ENCODE data around the gene FSTL3. TPM values are rescaled to one million over a fixed set of nuclear protein-coding genes. Genes with fewer than 3 reads are reported as not detected.
A peak's percentile ranks its signal among the peaks of the same experiment; 100 is the strongest.

The FSTL3 gene
- polyA plus RNA-seq, 4 donors, result 4.0 to 31.9 (median 17.7) TPM

DNA sequence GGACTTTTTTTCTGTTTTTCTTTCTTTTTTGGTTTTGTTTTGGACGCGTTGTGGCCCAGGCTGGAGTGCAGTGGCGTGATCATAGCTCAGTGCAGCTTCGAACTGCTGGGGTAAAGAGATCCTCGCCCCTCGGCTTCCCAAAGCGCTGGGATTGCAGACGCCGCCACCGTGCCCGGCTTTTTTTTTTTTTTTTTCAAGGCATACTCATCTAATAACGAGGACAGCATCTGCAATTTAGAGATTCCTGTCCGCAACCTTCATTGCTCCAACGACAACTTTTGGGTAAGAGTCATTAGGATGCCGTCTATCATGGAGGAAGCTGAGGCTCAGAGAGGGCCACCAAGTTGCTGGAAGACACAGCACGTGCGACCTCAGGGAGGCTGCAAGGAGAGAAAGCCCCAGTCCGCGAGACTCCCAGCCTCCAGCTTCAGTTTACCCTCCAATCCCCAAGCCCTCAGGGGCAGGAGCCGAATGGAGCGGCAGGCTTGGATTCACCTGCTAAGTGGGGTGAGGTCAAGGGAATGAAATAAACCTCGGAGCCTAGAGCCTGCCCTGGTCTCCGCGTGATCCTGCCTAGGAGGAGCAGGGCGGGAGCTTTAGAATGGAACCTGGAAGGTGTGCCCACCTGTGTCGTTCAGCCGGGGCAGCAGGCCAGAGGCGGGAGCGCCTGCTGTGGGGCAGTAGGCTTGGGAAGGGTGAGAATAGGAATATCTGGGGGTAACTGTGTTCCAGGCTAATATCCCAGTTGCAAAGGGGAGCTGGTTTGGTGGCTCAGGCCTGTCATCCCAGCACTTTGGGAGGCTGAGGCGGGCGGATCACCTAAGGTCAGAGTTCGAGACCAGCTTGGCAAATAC, 42.2 kb upstream of the FSTL3 start:
- DNase-seq, result no peak
- peaks cover 0 to 17% (median 10%) of the 10 kb centered on the region in 3 donors for H3K4me1 ChIP-seq (ENCODE audit: control insufficient read depth in 3 of 3, insufficient read depth in 2 of 3, low read depth in 1 of 3, low read length in 2 of 3)
- peaks cover 0 to 29% (median 1%) of the 10 kb centered on the region in 3 donors for H3K36me3 ChIP-seq (ENCODE audit: control insufficient read depth in 3 of 3, insufficient read depth in 2 of 3, low read depth in 1 of 3, low read length in 3 of 3)
- no peak for FAIRE-seq
- H3K4me3 ChIP-seq (ENCODE audit: low read depth in 1 of 3, low read length in 3 of 3), result peak overlapping the region; percentile 27 to 93 (median 40)
- WGBS, 3 donors, result 20 to 25% (median 24%) methylated on average over 31 to 32 of the region's 32 CpGs
- H3K9me3 ChIP-seq (ENCODE audit: control insufficient read depth in 2 of 2, insufficient read depth in 1 of 2, low read depth in 1 of 2, low read length in 1 of 2), result no peaks in the 10 kb centered on the region
- peaks cover 0 to 8% (median 0%) of the 10 kb centered on the region in 3 donors for H3K27me3 ChIP-seq (ENCODE audit: control insufficient read depth in 3 of 3, insufficient read depth in 3 of 3, low read length in 3 of 3)
- peak overlapping the region in 2 of 3 donors; percentile 18 to 47 for H3K27ac ChIP-seq (ENCODE audit: low read depth in 1 of 3, low read length in 2 of 3)

DNA sequence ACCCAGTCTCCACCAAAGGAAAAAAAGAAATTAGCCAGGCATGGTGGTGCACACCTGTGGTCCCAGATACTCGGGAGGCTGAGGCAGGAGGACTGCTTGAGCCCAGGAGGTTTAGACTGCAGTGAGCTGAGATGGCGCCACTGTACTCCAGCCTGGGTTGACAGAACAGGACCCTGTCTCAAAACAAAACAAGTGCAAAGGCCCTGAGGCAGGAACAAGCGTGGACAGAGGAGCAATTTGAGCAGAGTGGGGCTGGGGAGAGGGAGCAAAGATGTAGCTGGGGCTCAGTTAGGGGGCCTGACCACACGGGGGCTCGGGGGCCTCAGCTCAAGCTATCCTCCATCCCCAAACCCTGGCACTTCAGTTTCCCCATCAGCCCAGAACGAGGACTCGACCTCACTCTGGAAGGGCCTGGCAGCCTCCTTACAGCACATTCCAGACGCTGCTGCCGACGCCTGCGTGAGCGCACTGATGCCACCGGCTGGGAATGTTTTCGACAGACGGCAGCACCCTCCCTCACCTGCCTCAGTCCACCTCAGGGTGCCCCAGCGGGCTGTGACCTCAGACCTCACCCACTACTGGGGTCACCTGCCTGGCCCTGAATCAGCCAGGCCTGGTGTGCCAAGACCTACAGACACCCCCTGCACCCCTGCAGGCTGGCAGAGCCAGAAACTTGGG, 41.1 kb upstream of the FSTL3 start:
- Histone ChIP-seq H3K9me3 (ENCODE audit: control insufficient read depth in 2 of 2, insufficient read depth in 1 of 2, low read depth in 1 of 2, low read length in 1 of 2) (no peaks in the 10 kb centered on the region), H3K4me3 (ENCODE audit: low read depth in 1 of 3, low read length in 3 of 3) (no peak overlapping the region), H3K36me3 (ENCODE audit: control insufficient read depth in 3 of 3, insufficient read depth in 2 of 3, low read depth in 1 of 3, low read length in 3 of 3) (peaks cover 0 to 18% (median 0%) of the 10 kb centered on the region in 3 donors), H3K27me3 (ENCODE audit: control insufficient read depth in 3 of 3, insufficient read depth in 3 of 3, low read length in 3 of 3) (peaks cover 0 to 12% (median 0%) of the 10 kb centered on the region in 3 donors), H3K4me1 (ENCODE audit: control insufficient read depth in 3 of 3, insufficient read depth in 2 of 3, low read depth in 1 of 3, low read length in 2 of 3) (peaks cover 1 to 21% (median 14%) of the 10 kb centered on the region in 3 donors), H3K27ac (ENCODE audit: low read depth in 1 of 3, low read length in 2 of 3) (no peak overlapping the region)
- DNase-seq (no peak), FAIRE-seq (no peak)
- WGBS, 3 donors, result 87 to 95% (median 88%) methylated on average over 15 to 16 of the region's 16 CpGs

DNA sequence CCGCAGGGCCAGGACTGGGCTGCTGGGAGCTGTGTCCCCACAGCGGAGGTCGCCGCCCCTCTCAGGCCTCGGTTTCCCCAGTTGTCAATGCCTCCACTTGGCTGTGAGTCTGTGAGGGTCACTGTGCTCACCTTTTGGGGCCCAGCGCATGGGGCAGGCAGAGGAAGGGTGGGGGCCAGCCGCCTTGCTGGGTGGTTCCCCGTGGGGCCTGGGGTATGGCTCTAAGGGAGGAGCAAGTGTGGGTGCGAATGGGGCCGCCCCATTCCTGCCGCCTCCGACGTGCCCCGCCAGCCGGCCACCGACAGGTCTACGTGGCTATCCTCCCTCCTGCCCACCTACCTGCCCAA, 37.3 kb upstream of the FSTL3 start:
- DNase-seq, result no peak
- Histone ChIP-seq H3K36me3 (ENCODE audit: control insufficient read depth in 3 of 3, insufficient read depth in 2 of 3, low read depth in 1 of 3, low read length in 3 of 3) (peaks cover 0 to 7% (median 0%) of the 10 kb centered on the region in 3 donors), H3K4me1 (ENCODE audit: control insufficient read depth in 3 of 3, insufficient read depth in 2 of 3, low read depth in 1 of 3, low read length in 2 of 3) (peaks cover 1 to 12% (median 6%) of the 10 kb centered on the region in 3 donors), H3K9me3 (ENCODE audit: control insufficient read depth in 2 of 2, insufficient read depth in 1 of 2, low read depth in 1 of 2, low read length in 1 of 2) (no peaks in the 10 kb centered on the region), H3K27me3 (ENCODE audit: control insufficient read depth in 3 of 3, insufficient read depth in 3 of 3, low read length in 3 of 3) (peaks cover 0 to 12% (median 0%) of the 10 kb centered on the region in 3 donors), H3K4me3 (ENCODE audit: low read depth in 1 of 3, low read length in 3 of 3) (peak overlapping the region in 1 of 3 donors; percentile 21), H3K27ac (ENCODE audit: low read depth in 1 of 3, low read length in 2 of 3) (no peak overlapping the region)
- no peak for FAIRE-seq
- WGBS, 3 donors, result 56 to 77% (median 64%) methylated on average over 15 to 17 of the region's 17 CpGs

DNA sequence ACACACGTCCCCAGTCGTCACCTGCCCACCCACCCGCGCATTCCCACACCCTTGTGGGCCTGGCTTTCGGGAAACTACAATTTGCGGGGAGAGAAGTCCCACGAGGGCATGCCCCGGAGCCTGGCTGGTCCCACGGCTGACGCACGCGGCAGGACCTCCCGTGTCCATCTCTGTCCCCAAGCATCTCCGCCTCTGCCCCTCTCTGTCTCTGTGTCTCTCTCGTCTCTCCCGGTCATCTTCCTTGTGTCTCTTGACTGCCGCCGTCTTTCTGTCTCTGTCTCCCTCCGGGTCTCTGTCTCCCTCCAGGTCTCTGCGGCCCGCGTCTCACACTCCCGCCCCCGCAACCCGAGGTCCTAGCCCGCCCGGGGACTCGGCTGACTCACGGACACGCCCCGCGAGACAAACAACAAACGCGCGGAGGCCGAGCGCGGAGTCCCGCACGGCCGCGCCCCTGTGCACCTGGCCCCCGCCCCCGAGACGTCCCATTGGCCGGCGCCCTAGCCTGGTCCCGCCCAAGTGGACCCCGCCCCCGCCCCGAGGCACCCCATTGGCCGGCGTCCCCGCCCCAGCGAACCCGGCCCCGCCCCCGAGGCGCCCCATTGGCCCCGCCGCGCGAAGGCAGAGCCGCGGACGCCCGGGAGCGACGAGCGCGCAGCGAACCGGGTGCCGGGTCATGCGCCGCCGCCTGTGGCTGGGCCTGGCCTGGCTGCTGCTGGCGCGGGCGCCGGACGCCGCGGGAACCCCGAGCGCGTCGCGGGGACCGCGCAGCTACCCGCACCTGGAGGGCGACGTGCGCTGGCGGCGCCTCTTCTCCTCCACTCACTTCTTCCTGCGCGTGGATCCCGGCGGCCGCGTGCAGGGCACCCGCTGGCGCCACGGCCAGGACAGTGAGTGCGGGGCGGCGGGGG, 36.7 kb upstream of the FSTL3 start, which contains the start of gene FGF22:
Gene FGF22, plus strand, starts transcription at position 627 of the 908 bp plus-strand sequence. Its CDS starts 47 bp downstream, at position 674.
- FAIRE-seq (no peak), DNase-seq (peak; percentile 93)
- 5 to 6% (median 5%) methylated on average over 72 to 109 of the region's 109 CpGs for WGBS, 3 donors
- H3K27me3 ChIP-seq (ENCODE audit: control insufficient read depth in 3 of 3, insufficient read depth in 3 of 3, low read length in 3 of 3), result peaks cover 0 to 12% (median 0%) of the 10 kb centered on the region in 3 donors
- peak within 1 kb of the TSS; percentile 26 to 52 (median 32) for H3K4me3 ChIP-seq (ENCODE audit: low read depth in 1 of 3, low read length in 3 of 3)
- H3K9me3 ChIP-seq (ENCODE audit: control insufficient read depth in 2 of 2, insufficient read depth in 1 of 2, low read depth in 1 of 2, low read length in 1 of 2), result no peaks in the 10 kb centered on the region
- no peak within 1 kb of the TSS for H3K27ac ChIP-seq (ENCODE audit: low read depth in 1 of 3, low read length in 2 of 3)
- H3K36me3 ChIP-seq (ENCODE audit: control insufficient read depth in 3 of 3, insufficient read depth in 2 of 3, low read depth in 1 of 3, low read length in 3 of 3), result peaks cover 0 to 10% (median 0%) of the 10 kb centered on the region in 3 donors
- H3K4me1 ChIP-seq (ENCODE audit: control insufficient read depth in 3 of 3, insufficient read depth in 2 of 3, low read depth in 1 of 3, low read length in 2 of 3), result peaks cover 1 to 7% (median 6%) of the 10 kb centered on the region in 3 donors

DNA sequence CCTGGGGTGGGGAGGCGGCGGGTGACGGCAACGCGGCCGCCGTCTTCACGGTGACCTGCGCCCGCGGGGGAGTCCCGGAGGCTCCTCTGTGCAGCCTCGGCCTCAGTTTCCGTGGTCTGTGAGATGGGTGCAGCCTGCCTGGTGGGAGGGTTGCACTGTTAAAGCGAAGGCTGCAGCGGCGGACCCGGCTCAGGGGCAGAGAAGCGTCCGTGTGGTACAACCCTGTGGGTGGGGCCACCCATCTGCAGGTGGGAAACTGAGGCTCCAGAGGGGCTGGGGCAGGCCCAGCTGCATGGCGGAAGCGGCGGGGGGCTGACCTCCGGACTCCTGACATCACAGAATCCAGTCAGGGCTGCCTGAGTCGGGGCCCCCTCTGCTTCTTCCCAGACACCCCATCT, 36.0 kb upstream of the FSTL3 start:
- 23 to 46% (median 26%) methylated on average over 18 to 25 of the region's 25 CpGs for WGBS, 3 donors
- Histone ChIP-seq H3K9me3 (ENCODE audit: control insufficient read depth in 2 of 2, insufficient read depth in 1 of 2, low read depth in 1 of 2, low read length in 1 of 2) (no peaks in the 10 kb centered on the region), H3K36me3 (ENCODE audit: control insufficient read depth in 3 of 3, insufficient read depth in 2 of 3, low read depth in 1 of 3, low read length in 3 of 3) (peaks cover 0 to 15% (median 0%) of the 10 kb centered on the region in 3 donors), H3K4me3 (ENCODE audit: low read depth in 1 of 3, low read length in 3 of 3) (peak overlapping the region in 2 of 3 donors; percentile 17 to 52), H3K4me1 (ENCODE audit: control insufficient read depth in 3 of 3, insufficient read depth in 2 of 3, low read depth in 1 of 3, low read length in 2 of 3) (peaks cover 1 to 7% (median 6%) of the 10 kb centered on the region in 3 donors), H3K27ac (ENCODE audit: low read depth in 1 of 3, low read length in 2 of 3) (no peak overlapping the region), H3K27me3 (ENCODE audit: control insufficient read depth in 3 of 3, insufficient read depth in 3 of 3, low read length in 3 of 3) (peaks cover 0 to 12% (median 0%) of the 10 kb centered on the region in 3 donors)
- DNase-seq (no peak), FAIRE-seq (no peak)

DNA sequence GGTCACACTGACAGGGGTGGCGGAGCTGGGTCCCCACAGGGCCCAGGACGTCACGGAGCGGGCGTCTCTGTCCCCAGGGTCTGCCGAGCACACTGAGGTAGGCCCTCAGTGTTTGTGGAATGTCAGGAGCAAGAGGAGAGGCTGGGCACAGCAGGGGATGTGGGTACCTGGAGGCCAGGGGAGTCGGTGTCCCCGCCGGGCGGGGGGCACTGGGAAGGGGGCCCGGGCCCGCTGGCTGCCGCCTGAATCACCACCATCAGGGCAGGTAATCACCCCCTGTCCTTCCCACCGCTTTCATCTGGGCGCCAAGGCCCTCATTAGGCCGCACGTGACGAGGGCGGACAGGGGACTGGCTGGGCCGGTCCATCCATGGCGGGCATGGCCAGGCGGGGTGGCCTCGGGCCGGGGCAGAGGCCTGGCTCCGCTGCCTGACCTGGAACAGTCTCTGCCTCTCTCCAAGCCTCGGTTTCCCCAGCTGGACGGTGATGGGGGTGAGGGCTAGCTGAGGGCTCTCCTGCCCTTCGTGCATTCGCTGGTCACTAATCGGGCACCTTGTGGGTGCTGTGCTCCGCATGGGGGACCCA, 35.5 kb upstream of the FSTL3 start:
- Histone ChIP-seq H3K4me1 (ENCODE audit: control insufficient read depth in 3 of 3, insufficient read depth in 2 of 3, low read depth in 1 of 3, low read length in 2 of 3) (peaks cover 1 to 7% (median 6%) of the 10 kb centered on the region in 3 donors), H3K9me3 (ENCODE audit: control insufficient read depth in 2 of 2, insufficient read depth in 1 of 2, low read depth in 1 of 2, low read length in 1 of 2) (no peaks in the 10 kb centered on the region), H3K27ac (ENCODE audit: low read depth in 1 of 3, low read length in 2 of 3) (no peak overlapping the region), H3K27me3 (ENCODE audit: control insufficient read depth in 3 of 3, insufficient read depth in 3 of 3, low read length in 3 of 3) (peaks cover 0 to 12% (median 0%) of the 10 kb centered on the region in 3 donors), H3K36me3 (ENCODE audit: control insufficient read depth in 3 of 3, insufficient read depth in 2 of 3, low read depth in 1 of 3, low read length in 3 of 3) (peaks cover 0 to 18% (median 0%) of the 10 kb centered on the region in 3 donors), H3K4me3 (ENCODE audit: low read depth in 1 of 3, low read length in 3 of 3) (no peak overlapping the region)
- WGBS, 3 donors, result 80 to 92% (median 87%) methylated on average over 26 to 31 of the region's 31 CpGs
- FAIRE-seq, result no peak
- DNase-seq, result no peak

DNA sequence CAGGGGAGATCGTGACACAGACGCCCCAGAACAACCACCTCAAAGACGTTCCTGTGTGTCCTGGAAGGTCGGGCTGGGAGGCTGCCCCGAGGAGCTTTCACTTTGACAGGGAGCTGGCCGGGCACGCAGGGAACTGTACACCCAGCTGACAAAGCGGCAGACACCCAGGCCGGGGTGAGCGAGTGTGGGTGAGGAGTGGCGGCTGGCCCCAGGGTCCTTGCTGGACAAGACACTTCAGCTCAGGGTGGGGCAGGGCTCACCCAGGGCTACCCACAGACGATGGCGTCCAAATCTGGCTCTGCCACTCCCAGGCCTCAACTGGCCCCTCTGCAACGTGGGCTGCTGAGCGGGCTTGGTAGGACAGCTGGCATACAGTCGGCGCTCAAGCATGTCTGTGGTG, 34.5 kb upstream of the FSTL3 start:
- Histone ChIP-seq H3K4me1 (ENCODE audit: control insufficient read depth in 3 of 3, insufficient read depth in 2 of 3, low read depth in 1 of 3, low read length in 2 of 3) (peaks cover 1 to 7% (median 6%) of the 10 kb centered on the region in 3 donors), H3K9me3 (ENCODE audit: control insufficient read depth in 2 of 2, insufficient read depth in 1 of 2, low read depth in 1 of 2, low read length in 1 of 2) (no peaks in the 10 kb centered on the region), H3K27ac (ENCODE audit: low read depth in 1 of 3, low read length in 2 of 3) (no peak overlapping the region), H3K4me3 (ENCODE audit: low read depth in 1 of 3, low read length in 3 of 3) (peak overlapping the region in 1 of 3 donors; percentile 31), H3K27me3 (ENCODE audit: control insufficient read depth in 3 of 3, insufficient read depth in 3 of 3, low read length in 3 of 3) (peaks cover 0 to 12% (median 0%) of the 10 kb centered on the region in 3 donors), H3K36me3 (ENCODE audit: control insufficient read depth in 3 of 3, insufficient read depth in 2 of 3, low read depth in 1 of 3, low read length in 3 of 3) (peaks cover 0 to 27% (median 6%) of the 10 kb centered on the region in 3 donors)
- DNase-seq (peak in 1 of 2 donors; percentile 45), FAIRE-seq (no peak)
- 41 to 82% (median 42%) methylated on average over 17 of the region's 17 CpGs for WGBS, 3 donors

All from small intestine (tissue), 7 donors.